Medulla oblongata (tissue), 1 donor: ENCODE measurements around the gene RACGAP1.
A peak's percentile ranks its signal among the peaks of the same experiment; 100 is the strongest.

ENCODE experiments used
- DNase-seq: peaks from one replicate; pipeline ENCODE4 v3.0.0-alpha.2; 2015; ENCODE audit errors: extremely low spot score

The RACGAP1 gene

GRCh38 chr12:49968471-49968870, 56.8 kb downstream of the RACGAP1 start:
- DNase-seq, result no peak

- no peak for DNase-seq
Measured at GRCh38 chr12:49967777-49968250, 57.5 kb downstream of the RACGAP1 start.

- DNase-seq, result peak; percentile 94
Measured at GRCh38 chr12:49967042-49967776, 58.1 kb downstream of the RACGAP1 start.

- no peak for DNase-seq
Measured at GRCh38 chr12:49966511-49967041, 58.7 kb downstream of the RACGAP1 start.

GRCh38 chr12:49965836-49966235, 59.5 kb downstream of the RACGAP1 start:
- DNase-seq, result no peak

- no peak for DNase-seq
Measured at GRCh38 chr12:49964849-49965624, 60.3 kb downstream of the RACGAP1 start.

GRCh38 chr12:49963976-49964815, 61.1 kb downstream of the RACGAP1 start:
- DNase-seq, result no peak

GRCh38 chr12:49962861-49963765, 62.2 kb downstream of the RACGAP1 start:
- no peak for DNase-seq

- DNase-seq, result no peak
Measured at GRCh38 chr12:49961993-49962764, 63.1 kb downstream of the RACGAP1 start.

- DNase-seq, result no peak
Measured at GRCh38 chr12:49961111-49961922, 64.0 kb downstream of the RACGAP1 start, which contains the start of gene AQP5. TSS of gene AQP5 (plus strand) at chr12:49961872. CDS start at chr12:49962018, 146 bp downstream.

- DNase-seq, result no peak
Measured at GRCh38 chr12:49960474-49961110, 64.7 kb downstream of the RACGAP1 start.

- DNase-seq, result no peak
Measured at GRCh38 chr12:49959685-49960473, 65.4 kb downstream of the RACGAP1 start.

- no peak for DNase-seq
Measured at GRCh38 chr12:49957570-49957967, 67.7 kb downstream of the RACGAP1 start.

GRCh38 chr12:49956663-49957569, 68.4 kb downstream of the RACGAP1 start:
- no peak for DNase-seq

GRCh38 chr12:49955899-49956662, 69.2 kb downstream of the RACGAP1 start:
- DNase-seq, result no peak
